Ecto neural progenitor cell (in vitro differentiated cells): ENCODE results near the gene FBXO27.
"Not testable (repeated sequence)": the region's sequence is repeated elsewhere in the genome, so short reads cannot be mapped to it uniquely, and the experiment has no call there.

Experiments used
- DNase-seq: peaks from one replicate; pipeline ENCODE4 v3.0.0-alpha.2; 2018; ENCODE audit warnings: low spot score

FBXO27 gene

GRCh38 chr19:38988627-38989026 is 43.7 kb downstream of the FBXO27 start:
- DNase-seq, result not testable (repeated sequence)

DNA sequence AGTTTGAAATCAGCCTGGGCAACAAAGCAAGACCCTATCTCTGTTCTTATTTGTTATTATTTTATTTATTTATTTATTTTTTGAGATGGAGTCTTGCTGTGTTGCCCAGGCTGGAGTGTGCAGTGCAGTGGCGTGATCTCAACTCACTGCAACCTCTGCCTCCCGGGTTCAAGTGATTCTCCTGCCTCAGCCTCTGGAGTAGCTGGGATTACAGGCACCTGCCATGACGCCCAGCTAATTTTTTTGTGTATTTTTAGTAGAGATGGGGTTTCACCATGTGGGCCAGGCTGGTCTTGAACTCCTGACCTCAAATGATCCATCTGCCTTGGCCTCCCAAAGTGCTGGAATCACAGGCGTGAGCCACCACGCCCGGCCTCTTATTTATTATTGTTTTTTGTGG is 44.6 kb downstream of the FBXO27 start:
- DNase-seq, result not testable (repeated sequence)

GRCh38 chr19:38985262-38985661 is 47.1 kb downstream of the FBXO27 start:
- no peak for DNase-seq

DNA sequence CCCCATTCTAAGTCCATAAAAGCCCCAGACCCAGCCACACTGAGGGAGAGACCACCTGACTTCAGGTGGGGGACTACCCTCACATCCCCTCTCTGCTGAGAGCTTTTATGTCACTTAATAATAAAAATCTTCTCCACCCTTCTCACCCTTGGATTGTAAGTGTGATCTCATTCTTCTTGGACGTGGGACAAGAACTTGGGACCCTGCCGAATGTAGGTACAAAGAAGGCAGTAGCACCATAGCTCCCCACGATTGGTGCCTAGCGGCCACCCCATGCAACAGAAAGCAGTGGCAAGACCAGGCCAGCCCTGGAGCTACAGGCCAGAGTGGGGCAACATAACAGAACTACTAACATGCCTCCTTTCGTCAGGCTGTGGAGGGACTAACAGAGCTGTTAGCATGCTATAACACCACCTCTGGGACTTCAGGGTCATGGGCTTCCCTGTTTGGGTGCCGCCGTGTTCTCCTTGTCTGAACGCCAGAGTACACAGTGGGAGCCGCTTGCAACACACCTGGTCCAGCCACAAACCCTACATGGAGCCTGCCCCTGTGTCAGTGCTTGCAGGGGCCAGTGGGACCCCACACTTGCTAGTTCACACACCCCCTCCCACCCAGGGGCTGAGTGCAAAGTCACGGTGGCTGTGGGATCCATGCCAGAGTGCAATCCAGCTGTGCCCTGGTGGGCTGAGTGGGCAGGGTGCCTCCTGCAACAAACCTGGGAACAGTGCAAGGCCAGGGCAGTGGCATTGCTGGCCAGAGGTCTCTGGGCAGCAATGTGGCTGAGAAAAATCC is 51.6 kb downstream of the FBXO27 start:
- no peak for DNase-seq

- no peak for DNase-seq
Measured at GRCh38 chr19:38979812-38980211, 52.5 kb downstream of the FBXO27 start.

GRCh38 chr19:38978326-38978689 is 54.0 kb downstream of the FBXO27 start:
- DNase-seq, result no peak

GRCh38 chr19:38977445-38978325 is 54.7 kb downstream of the FBXO27 start:
- DNase-seq, result no peak

DNA sequence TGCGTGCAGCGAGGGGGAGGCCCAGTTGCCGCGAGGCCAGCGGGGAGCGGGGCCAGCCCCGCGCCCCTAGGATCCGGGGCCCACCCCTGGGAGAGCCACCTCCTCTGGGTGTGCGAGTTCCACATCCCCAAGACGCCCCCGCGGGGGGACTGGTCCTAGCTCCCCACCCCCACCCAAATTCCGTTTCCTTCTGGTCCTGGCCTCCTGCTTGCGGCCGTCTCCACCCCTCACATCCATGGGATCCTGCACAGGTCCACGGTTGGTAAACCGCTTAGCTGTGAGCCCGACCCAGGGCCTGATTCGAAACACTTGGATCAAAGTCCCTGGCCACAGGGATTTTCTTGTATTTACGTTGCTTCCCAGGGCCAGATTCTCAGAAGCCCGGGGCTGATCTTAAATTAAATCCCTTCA is 56.5 kb downstream of the FBXO27 start:
- no peak for DNase-seq

DNA sequence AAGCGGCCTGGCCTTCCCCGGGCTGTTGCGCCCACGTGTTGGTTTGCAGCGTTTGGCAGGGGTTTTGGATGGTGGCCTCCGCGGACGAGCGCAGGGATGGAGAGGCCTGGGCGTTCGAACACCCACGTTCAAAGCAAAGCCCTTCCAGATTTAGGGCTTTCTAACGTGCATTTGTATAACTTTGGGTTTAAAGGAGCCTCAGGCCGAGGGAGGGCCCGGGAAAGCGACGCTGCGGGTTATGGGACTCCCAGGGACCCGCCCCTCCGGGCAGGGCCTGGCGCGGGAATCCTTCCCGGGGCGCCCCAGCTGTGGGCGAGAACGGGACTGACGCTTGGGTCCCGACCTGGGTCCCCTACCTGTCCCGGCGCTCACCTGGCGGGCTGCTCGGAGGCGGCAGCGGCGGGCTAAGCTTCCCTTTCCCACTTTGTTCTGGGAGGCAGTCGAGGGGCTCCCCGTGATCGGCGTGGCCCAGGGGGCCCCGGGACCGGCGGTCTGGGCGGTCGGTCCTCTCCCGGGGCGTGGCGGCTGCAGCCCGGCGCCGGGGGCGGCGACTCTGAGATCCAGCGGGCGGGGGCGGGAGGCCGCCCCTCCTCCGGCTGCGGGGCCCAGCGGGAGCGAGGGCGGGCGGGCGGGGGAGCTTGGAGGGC is 57.0 kb downstream of the FBXO27 start, which contains the start of gene FBXO17:
Gene FBXO17 (minus strand): TSS at position 529 of the 647 bp plus-strand sequence. CDS start 25,423 bp downstream, outside the sequence.
- DNase-seq, result peak; percentile 80

DNA sequence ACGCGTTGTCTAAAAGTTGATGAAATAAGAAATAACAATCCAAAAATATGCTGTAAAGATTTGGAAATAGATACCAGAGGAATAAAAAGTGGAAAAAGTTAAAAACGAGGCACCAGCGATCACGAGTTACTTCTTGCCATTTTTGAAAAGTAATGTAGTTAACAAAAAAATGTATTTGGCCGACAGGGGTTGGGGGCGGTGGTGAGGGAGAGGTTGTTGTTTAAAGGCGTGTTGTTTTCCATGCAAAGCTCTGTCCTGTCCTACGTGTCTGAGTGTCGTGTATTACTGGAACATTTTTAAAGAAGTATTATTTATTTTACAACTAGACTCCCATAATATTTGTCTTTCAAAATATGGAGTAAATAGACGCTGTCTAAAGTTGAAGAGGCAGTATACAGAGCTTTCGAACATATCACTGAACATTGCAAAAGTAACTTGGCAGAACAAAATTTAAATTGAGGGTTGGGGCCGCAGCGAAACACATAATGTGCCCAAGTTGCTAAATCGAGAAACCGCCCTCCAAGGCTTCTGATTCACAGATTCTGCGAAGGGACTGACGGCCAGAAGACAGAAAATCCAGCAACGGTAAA is 57.6 kb downstream of the FBXO27 start:
- DNase-seq, result no peak
